Stimulated activated memory B cell treated with anti-CD40 and anti-IgM and Interleukin-4, amounts not matched to agents 10 μg/mL and 1 μg/mL and 100 μg/mL, for 72 hours (primary cell): Measurements from ENCODE around the gene JKAMP.
A peak's percentile ranks its signal among the peaks of the same experiment; 100 is the strongest.
"Not testable (repeated sequence)": the region's sequence is repeated elsewhere in the genome, so short reads cannot be mapped to it uniquely, and the experiment has no call there.

ENCODE experiments used
- ATAC-seq: fragments of 150-1000 bp; cut with Tn5 transposase; 2 replicates; pipeline ENCODE4 v1.10.0; 2021
- H3K27ac Mint-ChIP-seq: one replicate; pipeline ENCODE4 v1.8.0; 2022; ENCODE audit warnings: mild to moderate bottlenecking, mixed read lengths
- H3K27me3 Mint-ChIP-seq: one replicate; pipeline ENCODE4 v1.8.0; 2022; ENCODE audit warnings: mixed read lengths
- H3K36me3 Mint-ChIP-seq: one replicate; pipeline ENCODE4 v1.8.0; 2022; ENCODE audit warnings: mixed read lengths
- H3K4me1 Mint-ChIP-seq: one replicate; pipeline ENCODE4 v1.8.0; 2022; ENCODE audit warnings: mixed read lengths
- H3K4me3 Mint-ChIP-seq: one replicate; pipeline ENCODE4 v1.8.0; 2022; ENCODE audit warnings: mild to moderate bottlenecking, moderate library complexity, mixed read lengths
- H3K9me3 Mint-ChIP-seq: one replicate; pipeline ENCODE4 v1.8.0; 2022; ENCODE audit warnings: mixed read lengths

Gene JKAMP, protein sequence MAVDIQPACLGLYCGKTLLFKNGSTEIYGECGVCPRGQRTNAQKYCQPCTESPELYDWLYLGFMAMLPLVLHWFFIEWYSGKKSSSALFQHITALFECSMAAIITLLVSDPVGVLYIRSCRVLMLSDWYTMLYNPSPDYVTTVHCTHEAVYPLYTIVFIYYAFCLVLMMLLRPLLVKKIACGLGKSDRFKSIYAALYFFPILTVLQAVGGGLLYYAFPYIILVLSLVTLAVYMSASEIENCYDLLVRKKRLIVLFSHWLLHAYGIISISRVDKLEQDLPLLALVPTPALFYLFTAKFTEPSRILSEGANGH

DNA sequence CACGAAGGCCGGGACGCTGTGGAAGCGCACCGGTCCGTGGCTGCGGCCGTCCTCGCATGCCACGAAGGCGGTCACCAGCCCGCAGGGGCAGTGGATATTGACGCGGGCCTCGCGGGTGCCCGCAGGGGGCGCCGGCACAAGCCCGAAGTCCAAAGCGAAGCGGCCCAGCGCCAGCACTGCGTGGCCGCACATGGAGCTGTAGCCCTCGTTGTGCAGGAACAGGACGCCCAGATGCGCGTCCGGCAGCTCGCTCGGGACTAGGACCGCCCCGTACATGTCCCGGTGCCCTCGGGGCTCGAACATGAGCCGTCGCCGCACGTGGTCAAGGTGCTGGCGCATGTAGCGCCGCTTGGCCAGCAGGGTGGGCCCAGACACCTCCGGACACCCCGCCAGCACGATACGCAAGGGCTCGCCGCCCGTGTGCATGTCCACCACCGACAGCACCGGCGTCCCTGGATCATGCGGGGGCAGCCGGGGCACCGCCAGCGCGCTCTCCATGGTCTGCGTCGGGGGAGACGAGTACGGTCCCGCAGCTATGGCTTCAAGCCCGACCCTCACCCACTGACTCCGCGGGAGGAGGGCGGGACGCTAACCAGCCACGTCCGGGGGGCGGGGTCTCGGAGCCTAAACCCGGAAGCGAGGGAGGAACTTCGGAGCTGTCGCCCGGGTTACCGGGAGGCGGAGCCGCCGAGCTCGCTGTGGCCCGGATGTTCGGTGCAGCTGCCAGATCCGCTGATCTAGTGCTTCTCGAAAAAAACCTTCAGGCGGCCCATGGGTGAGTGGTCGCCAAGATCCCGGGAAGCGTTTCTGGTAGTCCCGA is at the start of gene JKAMP, which contains the start of gene L3HYPDH:
JKAMP (plus strand) TSS at position 699 of the 820 bp plus-strand sequence; CDS start at position 772, 73 bp downstream.
L3HYPDH (minus strand) TSS at position 590 of the 820 bp plus-strand sequence; CDS start at position 498, 92 bp downstream.
- Mint-ChIP-seq H3K27me3 (no peaks in the 10 kb centered on the region), H3K9me3 (no peaks in the 10 kb centered on the region), H3K36me3 (peaks cover 10% of the 10 kb centered on the region), H3K4me3 (peak within 1 kb of the TSS; percentile 80), H3K4me1 (peaks cover 58% of the 10 kb centered on the region), H3K27ac (peak within 1 kb of the TSS; percentile 87)
- ATAC-seq, result peak; percentile 98

GRCh38 chr14:59435101-59435500 is 49.2 kb upstream of the JKAMP start:
- ATAC-seq, result no peak
- H3K27ac Mint-ChIP-seq, result no peak overlapping the region
- no peaks in the 10 kb centered on the region for H3K36me3 Mint-ChIP-seq
- H3K4me3 Mint-ChIP-seq, result no peak overlapping the region
- no peaks in the 10 kb centered on the region for H3K27me3 Mint-ChIP-seq
- no peaks in the 10 kb centered on the region for H3K9me3 Mint-ChIP-seq
- H3K4me1 Mint-ChIP-seq, result peaks cover 6% of the 10 kb centered on the region

DNA sequence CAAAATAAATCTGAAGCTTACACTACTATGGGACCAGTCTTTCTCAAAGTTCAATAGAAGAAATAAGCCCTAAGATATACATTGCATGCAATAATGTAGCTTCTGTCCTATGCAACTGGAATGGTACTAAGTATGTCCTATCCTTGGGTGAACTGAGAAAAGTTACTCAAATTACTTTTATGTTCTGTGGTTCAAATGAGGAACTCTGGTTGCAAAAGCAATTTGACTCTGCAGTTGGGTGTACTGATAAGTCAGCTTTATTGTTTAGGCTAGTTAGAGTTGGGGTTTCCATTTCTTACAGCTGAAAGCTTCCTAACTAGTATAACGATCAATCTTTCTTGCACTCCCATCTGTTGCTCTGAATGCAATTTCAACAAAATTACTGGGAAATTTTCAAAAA is 48.3 kb upstream of the JKAMP start:
- Mint-ChIP-seq H3K27ac (no peak overlapping the region), H3K4me3 (no peak overlapping the region), H3K36me3 (no peaks in the 10 kb centered on the region), H3K4me1 (peaks cover 6% of the 10 kb centered on the region), H3K27me3 (no peaks in the 10 kb centered on the region), H3K9me3 (no peaks in the 10 kb centered on the region)
- ATAC-seq, result no peak

DNA sequence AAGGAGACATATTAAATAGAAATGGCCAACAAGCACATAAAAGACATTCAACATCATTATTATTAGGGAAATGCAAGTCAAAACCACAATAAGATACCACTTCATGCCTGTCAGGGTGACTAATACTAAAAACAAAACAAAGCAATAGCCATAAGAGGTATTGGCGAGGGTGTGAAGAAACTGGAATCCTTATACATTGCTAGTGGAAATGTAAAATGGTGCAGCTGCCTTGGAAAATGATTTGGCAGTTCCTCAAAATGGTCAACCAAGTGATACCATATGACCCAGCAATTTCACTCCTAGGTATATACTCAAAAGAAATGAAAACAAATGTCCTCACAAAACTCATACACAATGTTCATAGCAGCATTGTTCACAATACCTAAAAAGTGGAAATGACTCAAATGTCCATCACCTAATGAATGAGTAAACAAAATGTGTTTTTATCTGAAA is 46.1 kb upstream of the JKAMP start:
- ATAC-seq, result no peak
- Mint-ChIP-seq H3K36me3 (no peaks in the 10 kb centered on the region), H3K27ac (no peak overlapping the region), H3K4me1 (peaks cover 6% of the 10 kb centered on the region), H3K4me3 (no peak overlapping the region), H3K27me3 (no peaks in the 10 kb centered on the region), H3K9me3 (no peaks in the 10 kb centered on the region)

DNA sequence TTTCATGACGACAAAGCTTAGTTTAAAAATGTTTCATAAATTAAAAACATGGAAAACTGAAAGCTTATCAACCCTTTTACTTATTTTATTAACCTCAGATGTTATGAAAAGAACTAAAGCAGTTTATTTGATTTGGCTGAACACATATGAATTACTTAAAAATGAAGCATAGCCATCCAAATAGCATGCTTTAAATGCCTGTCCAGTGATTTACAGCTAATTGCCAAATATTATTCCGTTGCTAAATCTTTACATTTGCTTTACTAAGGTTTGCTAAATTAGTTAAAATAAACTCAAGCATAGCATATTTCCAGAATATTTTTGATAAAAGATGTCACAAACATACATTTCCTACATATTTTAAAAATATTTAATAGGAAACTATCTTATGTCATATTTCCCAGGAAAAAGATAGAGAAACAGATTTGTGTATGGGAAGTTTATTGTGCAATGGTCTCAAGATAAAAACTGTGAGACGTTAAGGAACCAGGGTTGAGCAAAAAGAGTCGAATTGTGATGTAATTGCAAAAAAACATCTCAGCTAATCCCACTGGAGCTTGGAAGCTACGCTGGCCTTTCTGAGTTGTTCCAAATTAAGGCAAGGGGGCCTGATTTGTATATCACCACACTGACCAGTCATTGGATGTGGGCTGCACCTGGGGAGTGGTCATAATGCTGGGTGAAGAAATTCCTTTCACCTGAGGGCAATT is 44.9 kb upstream of the JKAMP start:
- Mint-ChIP-seq H3K27ac (no peak overlapping the region), H3K9me3 (no peaks in the 10 kb centered on the region), H3K36me3 (no peaks in the 10 kb centered on the region), H3K4me3 (no peak overlapping the region), H3K27me3 (no peaks in the 10 kb centered on the region), H3K4me1 (peaks cover 6% of the 10 kb centered on the region)
- no peak for ATAC-seq

DNA sequence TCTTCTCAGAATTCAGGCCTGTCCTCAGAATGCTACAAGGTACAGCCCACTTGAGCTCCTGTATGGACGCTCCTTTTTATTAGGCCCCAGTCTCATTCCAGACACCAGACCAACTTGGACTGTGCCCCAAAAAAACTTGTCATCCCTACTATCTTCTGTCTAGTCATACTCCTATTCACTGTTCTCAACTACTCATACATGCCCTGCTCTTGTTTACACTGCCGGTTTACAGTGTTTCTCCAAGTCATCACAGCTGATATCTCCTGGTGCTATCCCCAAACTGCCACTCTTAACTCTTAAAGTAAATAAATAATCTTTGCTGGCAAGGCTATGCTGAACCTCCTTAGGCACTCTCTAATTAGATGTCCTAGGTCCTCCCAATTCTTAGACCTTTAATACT is 35.6 kb upstream of the JKAMP start:
- not testable (repeated sequence) for H3K27me3 Mint-ChIP-seq, H3K4me3 Mint-ChIP-seq
- peaks cover 11% of the 10 kb centered on the region for H3K36me3 Mint-ChIP-seq

DNA sequence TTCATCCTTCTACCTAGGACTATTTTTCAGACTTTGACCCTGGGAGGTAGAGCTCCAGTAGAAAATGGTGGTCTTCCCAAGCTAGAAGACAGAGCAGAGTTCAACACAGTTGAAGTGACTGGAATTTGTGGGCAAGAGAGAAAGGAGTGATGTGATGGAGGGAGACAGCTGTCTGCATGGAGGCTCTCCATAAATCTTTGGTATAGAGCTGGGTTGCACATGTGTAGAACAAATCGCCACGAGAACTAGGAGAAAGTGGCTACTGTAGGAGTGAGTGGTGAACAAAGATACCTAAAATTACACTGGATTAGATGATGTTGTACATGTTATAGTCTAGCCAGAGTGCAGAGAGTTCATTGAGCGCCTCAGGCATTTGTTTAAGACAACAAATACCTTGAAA is 33.6 kb upstream of the JKAMP start:
- H3K9me3 Mint-ChIP-seq, result no peaks in the 10 kb centered on the region
- no peaks in the 10 kb centered on the region for H3K27me3 Mint-ChIP-seq
- ATAC-seq, result no peak
- no peak overlapping the region for H3K27ac Mint-ChIP-seq
- H3K4me3 Mint-ChIP-seq, result no peak overlapping the region
- no peaks in the 10 kb centered on the region for H3K4me1 Mint-ChIP-seq
- peaks cover 32% of the 10 kb centered on the region for H3K36me3 Mint-ChIP-seq

More for the DNA sequence above, 35.6 kb upstream of the JKAMP start:
- H3K4me1 Mint-ChIP-seq, H3K9me3 Mint-ChIP-seq, ATAC-seq, H3K27ac Mint-ChIP-seq: not testable (repeated sequence)

DNA sequence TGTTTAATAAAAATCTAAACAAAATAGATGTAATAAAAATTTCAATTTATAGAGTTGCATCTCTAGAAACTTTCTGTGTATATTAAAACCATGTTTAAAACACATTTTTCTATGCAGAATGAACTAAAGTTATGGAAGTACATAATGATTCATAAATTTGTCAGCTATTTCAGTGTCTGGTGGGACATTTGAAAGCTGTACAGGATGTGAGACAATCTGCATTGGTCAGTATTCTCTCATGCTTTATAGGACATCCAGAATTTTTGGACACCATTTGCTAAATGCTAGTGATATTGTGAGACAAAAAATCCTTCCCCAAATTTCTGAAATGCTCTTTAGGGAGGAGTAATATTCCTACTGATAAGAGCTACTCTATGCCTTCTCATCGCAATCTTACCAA is 32.5 kb upstream of the JKAMP start:
- Mint-ChIP-seq H3K9me3 (no peaks in the 10 kb centered on the region), H3K4me3 (no peak overlapping the region), H3K4me1 (no peaks in the 10 kb centered on the region), H3K27ac (no peak overlapping the region), H3K36me3 (peaks cover 42% of the 10 kb centered on the region), H3K27me3 (no peaks in the 10 kb centered on the region)
- ATAC-seq, result no peak

GRCh38 chr14:59454139-59454538 is 30.2 kb upstream of the JKAMP start:
- Mint-ChIP-seq H3K4me3 (no peak overlapping the region), H3K4me1 (no peaks in the 10 kb centered on the region), H3K9me3 (peaks cover 5% of the 10 kb centered on the region), H3K36me3 (peaks cover 57% of the 10 kb centered on the region), H3K27ac (no peak overlapping the region), H3K27me3 (no peaks in the 10 kb centered on the region)
- no peak for ATAC-seq

DNA sequence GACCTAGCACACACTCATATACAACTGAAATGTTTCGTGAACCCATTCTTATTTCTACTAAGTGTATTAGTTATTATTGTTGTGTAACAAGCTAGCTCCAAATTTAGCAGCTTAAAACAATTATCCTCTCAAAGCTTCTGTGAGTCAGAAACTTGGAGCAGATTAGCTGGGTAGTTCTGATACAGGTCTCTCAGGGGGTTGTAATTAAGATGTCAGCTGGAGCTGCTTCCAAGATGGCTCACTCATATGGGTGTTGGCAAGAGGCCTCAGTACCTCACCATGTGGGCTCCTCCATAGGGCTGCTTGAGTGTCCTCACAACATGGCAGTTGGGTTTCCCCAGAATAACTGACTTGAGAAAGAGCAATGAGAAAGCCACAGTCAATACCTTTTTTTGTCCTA is 28.9 kb upstream of the JKAMP start:
- no peak overlapping the region for H3K27ac Mint-ChIP-seq
- H3K4me3 Mint-ChIP-seq, result no peak overlapping the region
- no peak for ATAC-seq
- H3K4me1 Mint-ChIP-seq, result no peaks in the 10 kb centered on the region
- H3K36me3 Mint-ChIP-seq, result peaks cover 65% of the 10 kb centered on the region
- peaks cover 5% of the 10 kb centered on the region for H3K9me3 Mint-ChIP-seq
- H3K27me3 Mint-ChIP-seq, result no peaks in the 10 kb centered on the region

DNA sequence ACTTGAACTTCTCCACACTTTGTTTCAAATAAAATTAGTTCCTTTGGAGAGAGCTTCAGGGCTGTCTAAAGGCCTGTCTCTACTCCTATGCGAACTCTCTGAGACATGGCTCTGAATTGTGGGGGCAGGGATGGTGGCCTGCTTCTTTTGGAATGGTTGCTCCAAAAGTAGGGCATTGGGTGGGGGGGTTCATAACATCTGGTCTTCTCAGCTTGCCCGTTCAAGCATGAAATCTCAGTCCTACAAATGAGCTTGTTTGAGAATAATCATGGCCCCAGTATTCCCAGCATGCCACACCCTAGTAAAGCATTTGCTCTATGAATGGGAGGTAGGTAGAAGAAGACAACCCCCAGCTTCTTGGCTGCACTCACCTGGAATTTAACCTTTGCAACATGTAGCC is 25.8 kb upstream of the JKAMP start:
- Mint-ChIP-seq H3K36me3 (peaks cover 63% of the 10 kb centered on the region), H3K27ac (no peak overlapping the region), H3K4me3 (no peak overlapping the region), H3K4me1 (no peaks in the 10 kb centered on the region), H3K9me3 (peaks cover 5% of the 10 kb centered on the region), H3K27me3 (no peaks in the 10 kb centered on the region)
- ATAC-seq, result no peak

GRCh38 chr14:59460378-59460777 is 23.9 kb upstream of the JKAMP start:
- Mint-ChIP-seq H3K4me1 (peaks cover 8% of the 10 kb centered on the region), H3K36me3 (peaks cover 44% of the 10 kb centered on the region), H3K4me3 (no peak overlapping the region), H3K9me3 (peaks cover 5% of the 10 kb centered on the region), H3K27me3 (no peaks in the 10 kb centered on the region), H3K27ac (no peak overlapping the region)
- no peak for ATAC-seq

DNA sequence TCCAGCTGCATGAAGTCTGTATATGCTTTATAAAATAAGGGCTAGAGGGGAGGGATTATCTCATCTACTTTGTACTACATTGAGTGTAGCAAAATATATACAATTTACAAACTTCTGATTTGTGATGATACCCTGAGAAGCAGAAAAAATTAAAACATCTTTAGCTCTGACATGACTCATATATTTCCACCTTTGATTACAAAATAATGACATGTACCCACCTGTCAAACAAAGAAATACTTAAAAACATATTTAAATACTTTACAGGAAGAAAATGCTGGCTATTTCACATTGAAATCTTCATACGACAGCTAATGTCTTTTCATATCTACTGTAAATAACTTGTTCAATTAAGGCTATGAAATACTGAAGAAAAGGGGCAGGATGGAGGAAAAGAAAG is 22.4 kb upstream of the JKAMP start:
- Mint-ChIP-seq H3K4me1 (peaks cover 8% of the 10 kb centered on the region), H3K27me3 (no peaks in the 10 kb centered on the region), H3K4me3 (no peak overlapping the region), H3K27ac (no peak overlapping the region), H3K36me3 (peaks cover 31% of the 10 kb centered on the region), H3K9me3 (peaks cover 5% of the 10 kb centered on the region)
- ATAC-seq, result no peak

DNA sequence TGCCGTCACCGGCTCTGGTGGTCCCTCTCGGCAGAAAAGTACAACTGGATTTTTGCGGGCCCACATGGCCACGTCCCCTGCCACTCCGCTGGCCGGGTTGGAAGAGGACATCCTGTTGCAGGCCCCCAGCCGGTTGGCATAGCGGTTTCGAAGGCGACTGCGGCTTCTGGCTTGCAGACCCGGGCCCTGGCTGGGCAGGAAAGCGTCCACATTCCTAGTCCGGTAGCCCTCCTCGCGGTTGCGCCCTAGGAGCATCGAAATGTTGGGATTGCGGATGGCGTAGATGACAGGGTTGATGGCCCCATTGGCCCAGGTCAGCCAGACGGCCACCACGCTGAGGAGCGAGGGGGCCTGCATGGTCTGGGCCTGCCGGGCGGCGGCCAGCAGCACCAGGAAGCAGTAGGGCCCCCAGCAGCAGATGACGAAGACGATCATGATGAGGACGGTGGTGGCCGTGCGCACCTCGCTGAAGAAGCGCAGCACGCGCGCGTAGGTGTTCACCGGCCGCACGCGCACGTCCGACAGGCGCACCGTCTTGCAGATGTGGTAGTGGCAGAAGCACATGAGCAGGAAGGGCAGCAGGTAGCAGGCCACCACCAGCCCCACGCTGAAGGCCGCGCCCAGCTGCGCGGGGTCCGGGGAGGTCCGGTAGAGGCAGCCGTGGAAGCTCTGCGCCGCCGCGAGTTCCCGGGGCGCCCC is 20.4 kb upstream of the JKAMP start:
- Mint-ChIP-seq H3K36me3 (peaks cover 16% of the 10 kb centered on the region), H3K27ac (peak overlapping the region; percentile 65), H3K27me3 (no peaks in the 10 kb centered on the region), H3K4me1 (peaks cover 8% of the 10 kb centered on the region), H3K9me3 (no peaks in the 10 kb centered on the region), H3K4me3 (peak overlapping the region; percentile 89)
- ATAC-seq, result peak; percentile 64
